ENCODE results near the gene TACR2.

Gene TACR2

DNA sequence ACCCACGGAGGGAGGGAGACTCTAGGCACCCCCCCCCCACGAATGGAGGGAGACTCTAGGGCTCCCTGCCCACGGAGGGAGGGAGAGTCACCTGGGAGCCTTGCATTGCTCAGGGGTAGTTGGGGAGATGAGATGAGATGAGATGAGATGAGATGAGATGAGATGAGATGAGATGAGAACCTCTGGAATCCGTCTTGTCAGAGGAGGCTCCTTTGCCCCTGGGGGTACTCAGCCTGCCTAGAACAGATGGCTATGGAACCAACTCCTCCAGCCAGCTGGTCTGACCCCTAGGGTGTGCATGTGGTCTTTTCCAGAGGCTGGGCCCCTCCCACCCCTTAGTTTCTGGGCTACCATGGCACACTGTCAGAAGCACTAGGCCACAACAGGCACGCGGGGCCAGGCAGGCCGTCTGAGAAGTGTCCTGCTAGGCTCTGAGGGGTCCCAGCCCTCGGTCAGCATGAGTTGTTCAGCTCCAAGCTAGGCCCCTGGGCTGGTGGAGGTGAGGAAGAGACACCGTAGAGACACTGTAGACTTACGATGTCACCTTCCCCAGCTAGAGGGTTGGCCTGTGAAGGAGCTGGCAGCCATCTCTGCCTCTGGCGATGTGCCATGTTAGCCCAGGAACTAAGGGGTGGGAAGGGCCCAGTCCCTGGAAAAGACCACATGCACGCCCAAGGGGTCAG lies 43.3 kb upstream of the TACR2 start:
- H3K27ac ChIP-seq (ENCODE audit: low read length), result no peak overlapping the region
- no peak overlapping the region for H3K4me3 ChIP-seq (ENCODE audit: low read length)
- H2AFZ ChIP-seq (ENCODE audit: low read depth, low read length), result no peak overlapping the region
- H3K4me1 ChIP-seq (ENCODE audit: low read length), result peaks cover 4% of the 10 kb centered on the region; the same call in 1 of the 2 replicates
- H4K20me1 ChIP-seq (ENCODE audit: insufficient read depth, low read length), result no peaks in the 10 kb centered on the region
- H3K79me2 ChIP-seq (ENCODE audit: low read length), result no peaks in the 10 kb centered on the region
- TF ChIP-seq, protein P1, sequence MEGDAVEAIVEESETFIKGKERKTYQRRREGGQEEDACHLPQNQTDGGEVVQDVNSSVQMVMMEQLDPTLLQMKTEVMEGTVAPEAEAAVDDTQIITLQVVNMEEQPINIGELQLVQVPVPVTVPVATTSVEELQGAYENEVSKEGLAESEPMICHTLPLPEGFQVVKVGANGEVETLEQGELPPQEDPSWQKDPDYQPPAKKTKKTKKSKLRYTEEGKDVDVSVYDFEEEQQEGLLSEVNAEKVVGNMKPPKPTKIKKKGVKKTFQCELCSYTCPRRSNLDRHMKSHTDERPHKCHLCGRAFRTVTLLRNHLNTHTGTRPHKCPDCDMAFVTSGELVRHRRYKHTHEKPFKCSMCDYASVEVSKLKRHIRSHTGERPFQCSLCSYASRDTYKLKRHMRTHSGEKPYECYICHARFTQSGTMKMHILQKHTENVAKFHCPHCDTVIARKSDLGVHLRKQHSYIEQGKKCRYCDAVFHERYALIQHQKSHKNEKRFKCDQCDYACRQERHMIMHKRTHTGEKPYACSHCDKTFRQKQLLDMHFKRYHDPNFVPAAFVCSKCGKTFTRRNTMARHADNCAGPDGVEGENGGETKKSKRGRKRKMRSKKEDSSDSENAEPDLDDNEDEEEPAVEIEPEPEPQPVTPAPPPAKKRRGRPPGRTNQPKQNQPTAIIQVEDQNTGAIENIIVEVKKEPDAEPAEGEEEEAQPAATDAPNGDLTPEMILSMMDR (IDR thresholded peaks at IDR 0.05; ENCODE audit: low read depth, low read length), result no peak
- TF ChIP-seq EZH2phosphoT487 (IDR thresholded peaks at IDR 0.05; ENCODE audit: low read depth), result no peak
- H3K4me2 ChIP-seq (ENCODE audit: low read length), result no peak overlapping the region
- H3K27me3 ChIP-seq (ENCODE audit: low read depth, low read length), result no peaks in the 10 kb centered on the region
- no peaks in the 10 kb centered on the region for H3K9me3 ChIP-seq (ENCODE audit: insufficient read depth, low read length)
- H3K9ac ChIP-seq (ENCODE audit: low read length), result no peak overlapping the region
- H3K36me3 ChIP-seq (replicated peaks; ENCODE audit: low read depth, low read length), result no peaks in the 10 kb centered on the region

DNA sequence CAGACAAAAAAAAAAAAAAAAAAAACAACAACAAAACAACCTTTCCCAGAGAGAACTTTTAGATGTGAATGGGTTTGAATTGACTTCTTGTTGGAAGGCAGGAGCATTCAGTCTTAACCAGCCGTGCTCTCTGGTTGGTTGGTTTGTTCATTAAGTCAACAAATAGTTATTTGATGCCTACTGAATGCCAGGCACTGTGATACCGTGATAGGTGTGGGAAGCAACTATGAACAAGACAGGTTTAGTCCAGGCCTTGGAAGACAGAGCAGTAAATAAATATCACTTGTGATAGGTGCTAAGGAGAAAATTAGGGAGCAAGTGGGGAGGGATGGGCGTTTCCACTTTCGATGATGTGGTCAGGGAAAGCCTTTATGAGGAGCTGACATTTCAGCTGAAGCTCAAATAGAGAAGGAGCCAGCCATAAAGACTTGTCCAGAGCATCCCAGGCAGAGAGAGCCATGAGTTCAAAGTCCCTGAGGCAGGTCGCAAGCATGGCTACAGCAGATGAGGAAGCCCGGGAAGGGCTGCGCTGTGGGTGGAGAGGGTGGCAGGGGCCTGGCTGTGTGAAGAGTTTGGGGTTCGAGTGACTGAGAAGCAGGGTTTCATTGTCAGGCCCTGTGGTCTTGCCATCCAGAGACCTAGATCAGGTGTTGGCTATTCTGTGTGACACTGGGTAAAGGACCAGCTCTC lies 42.5 kb upstream of the TACR2 start:
- Histone ChIP-seq H4K20me1 (ENCODE audit: insufficient read depth, low read length) (no peaks in the 10 kb centered on the region), H2AFZ (ENCODE audit: low read depth, low read length) (no peak overlapping the region), H3K4me1 (ENCODE audit: low read length) (peaks cover 4% of the 10 kb centered on the region; the same call in 1 of the 2 replicates), H3K27me3 (ENCODE audit: low read depth, low read length) (no peaks in the 10 kb centered on the region), H3K27ac (ENCODE audit: low read length) (no peak overlapping the region), H3K79me2 (ENCODE audit: low read length) (no peaks in the 10 kb centered on the region), H3K9ac (ENCODE audit: low read length) (no peak overlapping the region), H3K9me3 (ENCODE audit: insufficient read depth, low read length) (no peaks in the 10 kb centered on the region), H3K4me2 (ENCODE audit: low read length) (no peak overlapping the region), H3K4me3 (ENCODE audit: low read length) (no peak overlapping the region), H3K36me3 (replicated peaks; ENCODE audit: low read depth, low read length) (no peaks in the 10 kb centered on the region)
- TF ChIP-seq, protein P1 (IDR thresholded peaks at IDR 0.05; ENCODE audit: low read depth, low read length), result no peak
- TF ChIP-seq EZH2phosphoT487 (IDR thresholded peaks at IDR 0.05; ENCODE audit: low read depth), result no peak

DNA sequence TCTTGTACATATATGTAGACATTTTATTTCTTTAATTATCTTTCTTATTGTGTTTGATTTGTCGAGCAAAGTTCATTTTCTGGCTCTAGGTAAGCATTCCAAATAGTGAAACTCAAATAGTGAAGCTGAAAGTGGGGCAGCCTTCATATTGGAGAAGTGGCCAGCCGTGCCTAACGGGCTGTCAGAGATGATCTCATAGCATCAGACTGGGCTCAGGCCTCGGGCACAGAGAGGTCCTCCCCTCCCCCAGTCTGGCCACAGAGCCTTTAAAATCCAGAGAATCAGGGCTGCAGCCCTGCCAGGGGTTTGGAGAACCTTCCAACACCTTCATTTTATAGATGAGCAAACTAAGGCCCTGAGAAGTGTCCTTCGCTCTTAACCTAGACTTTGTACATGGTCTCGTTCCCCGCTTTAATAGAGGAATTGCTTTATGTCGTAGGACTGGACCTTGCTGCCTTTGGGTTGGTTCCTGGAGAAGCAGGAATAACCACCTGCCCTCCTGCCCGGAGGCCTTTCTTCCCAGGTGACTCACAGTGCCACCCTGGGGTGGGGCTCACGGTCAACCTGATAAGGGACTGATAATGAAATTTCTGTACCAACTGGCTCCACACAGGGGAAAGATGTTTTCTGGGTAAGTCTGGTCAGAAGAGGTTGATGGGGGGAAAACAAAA lies 41.8 kb upstream of the TACR2 start:
- Histone ChIP-seq H3K27ac (ENCODE audit: low read length) (no peak overlapping the region), H3K4me3 (ENCODE audit: low read length) (no peak overlapping the region), H4K20me1 (ENCODE audit: insufficient read depth, low read length) (no peaks in the 10 kb centered on the region), H3K4me1 (ENCODE audit: low read length) (peaks cover 4% of the 10 kb centered on the region; the same call in 1 of the 2 replicates), H3K9ac (ENCODE audit: low read length) (no peak overlapping the region), H3K36me3 (replicated peaks; ENCODE audit: low read depth, low read length) (no peaks in the 10 kb centered on the region), H3K79me2 (ENCODE audit: low read length) (no peaks in the 10 kb centered on the region), H3K9me3 (ENCODE audit: insufficient read depth, low read length) (no peaks in the 10 kb centered on the region), H2AFZ (ENCODE audit: low read depth, low read length) (no peak overlapping the region), H3K27me3 (ENCODE audit: low read depth, low read length) (no peaks in the 10 kb centered on the region), H3K4me2 (ENCODE audit: low read length) (no peak overlapping the region)
- TF ChIP-seq, protein P1 (IDR thresholded peaks at IDR 0.05; ENCODE audit: low read depth, low read length), result no peak
- TF ChIP-seq EZH2phosphoT487 (IDR thresholded peaks at IDR 0.05; ENCODE audit: low read depth), result no peak

DNA sequence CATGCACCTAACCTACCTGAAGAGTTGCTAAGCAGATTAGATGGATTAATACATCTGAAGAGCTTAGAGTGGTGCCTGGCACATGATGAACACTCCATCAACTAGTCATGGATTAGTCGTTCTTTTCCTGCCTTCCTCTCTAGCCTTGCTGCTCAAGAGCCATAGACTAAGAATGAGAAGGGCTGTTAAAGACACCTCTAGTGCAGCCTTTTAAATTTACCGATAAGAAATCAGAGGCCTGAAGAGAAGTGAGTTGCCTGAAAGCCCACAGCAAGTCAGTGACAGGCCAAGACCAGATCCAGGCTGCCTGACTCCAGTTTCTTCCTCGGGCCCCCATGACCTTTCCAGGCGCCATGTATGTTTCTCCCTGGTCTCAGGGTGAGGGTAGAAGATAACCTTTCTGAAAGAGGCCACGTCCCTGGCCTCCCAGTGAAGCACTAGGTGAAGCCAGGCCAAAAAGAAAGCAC lies 41.1 kb upstream of the TACR2 start:
- Histone ChIP-seq H3K27me3 (ENCODE audit: low read depth, low read length) (no peaks in the 10 kb centered on the region), H2AFZ (ENCODE audit: low read depth, low read length) (no peak overlapping the region), H3K36me3 (replicated peaks; ENCODE audit: low read depth, low read length) (no peaks in the 10 kb centered on the region), H3K4me3 (ENCODE audit: low read length) (no peak overlapping the region), H3K79me2 (ENCODE audit: low read length) (no peaks in the 10 kb centered on the region), H3K9ac (ENCODE audit: low read length) (no peak overlapping the region), H3K4me2 (ENCODE audit: low read length) (no peak overlapping the region), H3K9me3 (ENCODE audit: insufficient read depth, low read length) (no peaks in the 10 kb centered on the region), H3K27ac (ENCODE audit: low read length) (no peak overlapping the region), H3K4me1 (ENCODE audit: low read length) (peaks cover 4% of the 10 kb centered on the region; the same call in 1 of the 2 replicates), H4K20me1 (ENCODE audit: insufficient read depth, low read length) (no peaks in the 10 kb centered on the region)
- TF ChIP-seq EZH2phosphoT487 (IDR thresholded peaks at IDR 0.05; ENCODE audit: low read depth), result no peak
- TF ChIP-seq, protein P1 (IDR thresholded peaks at IDR 0.05; ENCODE audit: low read depth, low read length), result no peak
